Measurements from ENCODE around the gene GPC6. TPM values are rescaled to one million over a fixed set of nuclear protein-coding genes. Genes with fewer than 3 reads are reported as not detected.

GPC6 gene
- polyA plus RNA-seq, 1 donor from 2014 or later: 9.0 TPM

DNA sequence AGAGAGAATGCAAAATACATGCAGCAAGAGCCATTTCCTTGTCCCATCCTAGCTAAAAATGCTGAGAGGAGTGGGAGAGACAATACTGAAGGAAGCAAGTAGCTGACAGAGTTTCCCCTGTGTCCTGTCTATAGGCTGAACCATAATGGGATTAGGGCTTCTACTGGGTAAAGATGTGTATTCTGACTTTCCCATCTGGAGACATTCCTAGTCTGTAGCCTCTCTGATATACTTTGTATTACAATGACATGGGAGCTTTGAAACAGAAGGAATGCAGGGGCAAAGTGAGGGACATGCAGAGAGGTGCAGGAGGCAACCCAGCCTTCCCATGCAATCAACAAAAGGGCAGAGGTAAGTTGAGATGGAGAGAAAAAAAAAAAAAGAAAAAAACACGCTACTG, 10.5 kb upstream of the GPC6 start:
- no peak overlapping the region for H3K27ac ChIP-seq (ENCODE audit: low read length)
- no peaks in the 10 kb centered on the region for H3K27me3 ChIP-seq (ENCODE audit: insufficient read depth, low read depth, low read length)
- H3K9me3 ChIP-seq (ENCODE audit: low read length): no peaks in the 10 kb centered on the region
- H3K9me2 ChIP-seq (ENCODE audit: insufficient read depth, low read length): no peaks in the 10 kb centered on the region
- TF ChIP-seq TAF1 (IDR thresholded peaks at IDR 0.05; ENCODE audit: low read depth): no peak
- TF ChIP-seq SMC3 (conservative IDR thresholded peaks at IDR 0.05; ENCODE audit: poor library complexity): no peak
- no peak for TF ChIP-seq EZH2 (IDR thresholded peaks at IDR 0.05; ENCODE audit: borderline replicate concordance, insufficient read depth, low read length, poor library complexity, severe bottlenecking)
- no peak for TF ChIP-seq MXI1 (conservative IDR thresholded peaks at IDR 0.05; ENCODE audit: poor library complexity, severe bottlenecking)
- TF ChIP-seq EP300 (conservative IDR thresholded peaks at IDR 0.05; ENCODE audit: poor library complexity, severe bottlenecking): no peak
- no peak for TF ChIP-seq REST (IDR thresholded peaks at IDR 0.05; ENCODE audit: borderline replicate concordance)
- TF ChIP-seq, protein P1, sequence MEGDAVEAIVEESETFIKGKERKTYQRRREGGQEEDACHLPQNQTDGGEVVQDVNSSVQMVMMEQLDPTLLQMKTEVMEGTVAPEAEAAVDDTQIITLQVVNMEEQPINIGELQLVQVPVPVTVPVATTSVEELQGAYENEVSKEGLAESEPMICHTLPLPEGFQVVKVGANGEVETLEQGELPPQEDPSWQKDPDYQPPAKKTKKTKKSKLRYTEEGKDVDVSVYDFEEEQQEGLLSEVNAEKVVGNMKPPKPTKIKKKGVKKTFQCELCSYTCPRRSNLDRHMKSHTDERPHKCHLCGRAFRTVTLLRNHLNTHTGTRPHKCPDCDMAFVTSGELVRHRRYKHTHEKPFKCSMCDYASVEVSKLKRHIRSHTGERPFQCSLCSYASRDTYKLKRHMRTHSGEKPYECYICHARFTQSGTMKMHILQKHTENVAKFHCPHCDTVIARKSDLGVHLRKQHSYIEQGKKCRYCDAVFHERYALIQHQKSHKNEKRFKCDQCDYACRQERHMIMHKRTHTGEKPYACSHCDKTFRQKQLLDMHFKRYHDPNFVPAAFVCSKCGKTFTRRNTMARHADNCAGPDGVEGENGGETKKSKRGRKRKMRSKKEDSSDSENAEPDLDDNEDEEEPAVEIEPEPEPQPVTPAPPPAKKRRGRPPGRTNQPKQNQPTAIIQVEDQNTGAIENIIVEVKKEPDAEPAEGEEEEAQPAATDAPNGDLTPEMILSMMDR (IDR thresholded peaks at IDR 0.05; ENCODE audit: poor library complexity, severe bottlenecking): no peak
- no peak for TF ChIP-seq POLR2AphosphoS5 (IDR thresholded peaks at IDR 0.05)
- no peak for TF ChIP-seq RAD21 (conservative IDR thresholded peaks at IDR 0.05)
- no peaks in the 10 kb centered on the region for H3K36me3 ChIP-seq (ENCODE audit: insufficient read depth, low read length)
- H3K4me3 ChIP-seq (ENCODE audit: low read length): no peak overlapping the region
- H3K79me2 ChIP-seq (replicated peaks; ENCODE audit: insufficient read depth, low read length): no peaks in the 10 kb centered on the region
- H3F3A ChIP-seq (ENCODE audit: insufficient read depth, low read length, poor library complexity, severe bottlenecking): no peaks in the 10 kb centered on the region
- H2AFZ ChIP-seq (ENCODE audit: low read depth, low read length): no peak overlapping the region
- H4K20me1 ChIP-seq (ENCODE audit: insufficient read depth): no peaks in the 10 kb centered on the region
- no peak overlapping the region for H3K4me2 ChIP-seq (ENCODE audit: low read length)
- H3K9ac ChIP-seq (ENCODE audit: low read length): no peak overlapping the region

GRCh38 chr13:93217721-93218261, 8.8 kb upstream of the GPC6 start:
- Histone ChIP-seq H3K4me2 (ENCODE audit: low read length) (no peak overlapping the region), H3K4me3 (ENCODE audit: low read length) (no peak overlapping the region), H3K9me2 (ENCODE audit: insufficient read depth, low read length) (no peaks in the 10 kb centered on the region), H4K20me1 (ENCODE audit: insufficient read depth) (no peaks in the 10 kb centered on the region), H3K36me3 (ENCODE audit: insufficient read depth, low read length) (no peaks in the 10 kb centered on the region), H2AFZ (ENCODE audit: low read depth, low read length) (no peak overlapping the region), H3K27ac (ENCODE audit: low read length) (no peak overlapping the region), H3F3A (ENCODE audit: insufficient read depth, low read length, poor library complexity, severe bottlenecking) (no peaks in the 10 kb centered on the region), H3K9ac (ENCODE audit: low read length) (no peak overlapping the region), H3K9me3 (ENCODE audit: low read length) (no peaks in the 10 kb centered on the region), H3K79me2 (replicated peaks; ENCODE audit: insufficient read depth, low read length) (no peaks in the 10 kb centered on the region), H3K27me3 (ENCODE audit: insufficient read depth, low read depth, low read length) (no peaks in the 10 kb centered on the region)
- TF ChIP-seq REST (IDR thresholded peaks at IDR 0.05; ENCODE audit: borderline replicate concordance) (no peak), EP300 (conservative IDR thresholded peaks at IDR 0.05; ENCODE audit: poor library complexity, severe bottlenecking) (no peak), RAD21 (conservative IDR thresholded peaks at IDR 0.05) (no peak), EZH2 (IDR thresholded peaks at IDR 0.05; ENCODE audit: borderline replicate concordance, insufficient read depth, low read length, poor library complexity, severe bottlenecking) (no peak), MXI1 (conservative IDR thresholded peaks at IDR 0.05; ENCODE audit: poor library complexity, severe bottlenecking) (no peak), TAF1 (IDR thresholded peaks at IDR 0.05; ENCODE audit: low read depth) (no peak), POLR2AphosphoS5 (IDR thresholded peaks at IDR 0.05) (no peak), SMC3 (conservative IDR thresholded peaks at IDR 0.05; ENCODE audit: poor library complexity) (no peak)
- TF ChIP-seq, protein P1 (IDR thresholded peaks at IDR 0.05; ENCODE audit: poor library complexity, severe bottlenecking): no peak

All from neural cell (in vitro differentiated cells).